H1 (cell line): Measurements from ENCODE around the gene SCUBE2. TPM values are rescaled to one million over a fixed set of nuclear protein-coding genes. Genes with fewer than 3 reads are reported as not detected.

Source experiments
- CTCF ChIA-PET: fragments of 300-600 bp; sonication (Branson Sonifier 250); formaldehyde crosslinking; loops from one replicate; lab custom pipeline; 2021; ENCODE audit not compliant: partially characterized antibody; lab: Charles Lee
- POLR2A ChIA-PET: fragments of 300-600 bp; sonication (Branson Sonifier 250); formaldehyde crosslinking; loops from one replicate; lab custom pipeline; 2021; ENCODE audit warnings: inconsistent platforms; ENCODE audit not compliant: partially characterized antibody; lab: Charles Lee
- DNase-seq, 2 experiments: peaks; one replicate each; pipeline versions ENCODE4 v3.0.0 to v3.0.0-alpha.2; 2010 to 2022; ENCODE audit warnings: low spot score in 2 of 2, low read depth in 1 of 2, mixed read lengths in 1 of 2
- FAIRE-seq: peaks from 2 replicates; lab custom pipeline; 2011; peaks lifted over from hg19 to GRCh38; lab: Jason Lieb, UNC
- H2AFZ ChIP-seq: 2 replicates; pipeline ENCODE4 v1.8.1; 2012; ENCODE audit warnings: low read length, inconsistent platforms
- H2AK5ac ChIP-seq: 2 replicates; pipeline ENCODE4 v1.6.1; 2013; ENCODE audit warnings: low read depth, low read length
- H2BK120ac ChIP-seq: replicated peaks from 2 replicates; pipeline ENCODE3; 2013; ENCODE audit warnings: low read depth, low read length, inconsistent platforms
- H2BK12ac ChIP-seq: 2 replicates; pipeline ENCODE4 v1.6.1; 2013; ENCODE audit warnings: low read depth, low read length
- H2BK15ac ChIP-seq: 2 replicates; pipeline ENCODE4 v1.6.1; 2013; ENCODE audit warnings: low read length
- H2BK20ac ChIP-seq: 2 replicates; pipeline ENCODE4 v1.6.1; 2013; ENCODE audit warnings: low read length
- H2BK5ac ChIP-seq: 2 replicates; pipeline ENCODE4 v1.6.1; 2013; ENCODE audit warnings: low read depth, low read length
- H3K14ac ChIP-seq: 2 replicates; pipeline ENCODE4 v1.6.1; 2013; ENCODE audit warnings: inconsistent platforms; ENCODE audit not compliant: insufficient read length
- H3K18ac ChIP-seq: 2 replicates; pipeline ENCODE4 v1.6.1; 2013; ENCODE audit warnings: low read length; ENCODE audit errors: extremely low read depth
- H3K23ac ChIP-seq: 2 replicates; pipeline ENCODE4 v1.6.1; 2013; ENCODE audit warnings: inconsistent platforms; ENCODE audit not compliant: insufficient read length
- H3K23me2 ChIP-seq: 2 replicates; pipeline ENCODE4 v1.6.1; 2013; ENCODE audit warnings: low read depth, low read length
- H3K27ac ChIP-seq: 2 replicates; pipeline ENCODE4 v1.6.1; 2011; ENCODE audit warnings: low read depth, low read length, inconsistent platforms
- H3K27me3 ChIP-seq, 4 experiments: replicated peaks in 1 of 4; 1 replicate in 1 of 4; 2 replicates in 3 of 4; pipeline versions ENCODE4 v1.6.1 to v1.8.1; 2011 to 2013; ENCODE audit warnings: low read length in 3 of 4, mild to moderate bottlenecking in 3 of 4, inconsistent platforms in 2 of 4, mixed read lengths in 2 of 4, moderate library complexity in 1 of 4; ENCODE audit not compliant: control insufficient read depth in 3 of 4, insufficient read depth in 3 of 4; ENCODE audit errors: extremely low read depth in 1 of 4
- H3K36me3 ChIP-seq, 4 experiments: 2 replicates each; pipeline versions ENCODE4 v1.6.1 to v1.8.1; 2011 to 2013; ENCODE audit warnings: mild to moderate bottlenecking in 4 of 4, low read length in 3 of 4, moderate library complexity in 2 of 4, control low read depth in 1 of 4, inconsistent platforms in 1 of 4; ENCODE audit not compliant: insufficient read depth in 4 of 4, control insufficient read depth in 2 of 4
- H3K4ac ChIP-seq: replicated peaks from 2 replicates; pipeline ENCODE3; 2013; ENCODE audit warnings: low read length, low read depth, mixed read lengths, inconsistent platforms; ENCODE audit not compliant: insufficient read length
- H3K4me1 ChIP-seq, 4 experiments: replicated peaks in 1 of 4; 1 replicate in 1 of 4; 2 replicates in 3 of 4; pipeline versions ENCODE4 v1.6.1 to v1.8.1; 2011 to 2013; ENCODE audit warnings: low read length in 3 of 4, inconsistent platforms in 2 of 4, mixed read lengths in 1 of 4; ENCODE audit not compliant: insufficient read depth in 4 of 4, control insufficient read depth in 3 of 4
- H3K4me2 ChIP-seq, 2 experiments: 2 replicates each; pipeline versions ENCODE4 v1.6.1 to v1.8.1; 2011 to 2013; ENCODE audit warnings: low read depth in 2 of 2, low read length in 2 of 2, control low read depth in 1 of 2, inconsistent platforms in 1 of 2, mild to moderate bottlenecking in 1 of 2; ENCODE audit not compliant: insufficient read depth in 1 of 2
- H3K4me3 ChIP-seq, 4 experiments: fragments of 200-600, 300-600 bp in 1 of 4; sonication (generic), shearing (Covaris generic), sonication (Bioruptor Twin) in 1 of 4; 2 replicates each; pipeline versions ENCODE4 v1.5.1 to v1.8.1; 2011 to 2016; ENCODE audit warnings: low read length in 4 of 4, low read depth in 3 of 4, control low read depth in 2 of 4, inconsistent platforms in 2 of 4, mild to moderate bottlenecking in 2 of 4, mixed read lengths in 1 of 4, moderate library complexity in 1 of 4; ENCODE audit not compliant: insufficient read depth in 2 of 4; ENCODE audit errors: extremely low read depth in 1 of 4
- H3K56ac ChIP-seq: replicated peaks from 2 replicates; pipeline ENCODE3; 2013; ENCODE audit warnings: low read depth, mild to moderate bottlenecking, mixed read lengths, low read length, inconsistent platforms; ENCODE audit not compliant: insufficient read length
- H3K79me1 ChIP-seq: 2 replicates; pipeline ENCODE4 v1.6.1; 2013; ENCODE audit warnings: low read depth, low read length, control low read depth
- H3K79me2 ChIP-seq, 2 experiments: 2 replicates each; pipeline versions ENCODE4 v1.6.1 to v1.8.1; 2012 to 2013; ENCODE audit warnings: low read length in 2 of 2, mild to moderate bottlenecking in 2 of 2, inconsistent platforms in 1 of 2; ENCODE audit not compliant: insufficient read depth in 2 of 2, control insufficient read depth in 1 of 2
- H3K9ac ChIP-seq, 4 experiments: replicated peaks in 1 of 4; 1 replicate in 1 of 4; 2 replicates in 3 of 4; pipeline versions ENCODE4 v1.6.1 to v1.8.1; 2011 to 2013; ENCODE audit warnings: low read depth in 3 of 4, low read length in 3 of 4, control low read depth in 2 of 4, mild to moderate bottlenecking in 2 of 4, moderate library complexity in 2 of 4, inconsistent platforms in 1 of 4; ENCODE audit errors: extremely low read depth in 1 of 4
- H3K9me3 ChIP-seq, 2 experiments: 2 replicates each; pipeline versions ENCODE4 v1.6.1 to v1.8.1; 2012 to 2013; ENCODE audit warnings: mild to moderate bottlenecking in 2 of 2, moderate library complexity in 2 of 2, control low read depth in 1 of 2, inconsistent platforms in 1 of 2, low read depth in 1 of 2, low read length in 1 of 2, mixed read lengths in 1 of 2; ENCODE audit not compliant: insufficient read depth in 2 of 2
- H4K20me1 ChIP-seq, 2 experiments: replicated peaks in 1 of 2; 2 replicates each; pipeline versions ENCODE3 to v1.8.1; 2011 to 2013; ENCODE audit warnings: inconsistent platforms in 2 of 2, low read length in 2 of 2, mild to moderate bottlenecking in 1 of 2; ENCODE audit not compliant: insufficient read depth in 2 of 2, control insufficient read depth in 1 of 2
- H4K5ac ChIP-seq: 2 replicates; pipeline ENCODE4 v1.6.1; 2013; ENCODE audit warnings: low read length, low read depth, mixed read lengths, inconsistent platforms; ENCODE audit not compliant: insufficient read length
- H4K8ac ChIP-seq: 2 replicates; pipeline ENCODE4 v1.8.0; 2013; ENCODE audit warnings: mild to moderate bottlenecking, moderate library complexity, low read length, inconsistent platforms; ENCODE audit not compliant: insufficient read depth; ENCODE audit errors: extremely low read depth
- H4K91ac ChIP-seq: replicated peaks from 2 replicates; pipeline ENCODE3; 2013; ENCODE audit warnings: low read length, mixed read lengths, inconsistent platforms; ENCODE audit not compliant: insufficient read length
- NRF1 ChIP-seq: IDR thresholded peaks from 2 replicates; pipeline ENCODE4 v1.6.1; 2011; ENCODE audit warnings: mild to moderate bottlenecking, low read depth, low read length, improper control_type of control experiment
- POLR2A ChIP-seq, 2 experiments: IDR thresholded peaks; 1 replicate in 1 of 2; 2 replicates in 1 of 2; pipeline ENCODE4 v1.6.1; 2011; ENCODE audit warnings: low read depth in 2 of 2, low read length in 2 of 2, mild to moderate bottlenecking in 2 of 2; ENCODE audit errors: control extremely low read depth in 1 of 2
- SRF ChIP-seq: IDR thresholded peaks from 2 replicates; pipeline ENCODE4 v1.6.1; 2011; ENCODE audit warnings: mild to moderate bottlenecking, low read depth, low read length, moderate library complexity
- WGBS, 2 experiments: shearing (Covaris generic) in 1 of 2; methylation state at CpG; one replicate each; pipeline versions ENCODE4 v1.1.6 to v1.1.7; 2013 to 2015; ENCODE audit warnings: low lambda C conversion rate in 2 of 2, mixed read lengths in 2 of 2, inconsistent platforms in 1 of 2, low coverage in 1 of 2, missing lambda C conversion rate in 1 of 2; ENCODE audit not compliant: insufficient replicate concordance in 2 of 2, insufficient coverage in 1 of 2, insufficient read length in 1 of 2; ENCODE audit errors: extremely low coverage in 1 of 2, missing lambda C conversion rate in 1 of 2; 5-methylcytosine and 5-hydroxymethylcytosine counted together
- polyA plus RNA-seq, 7 experiments: library from polyadenylated mRNA; depleted of rRNA in 3 of 7; stranded (reverse) in 5 of 7; unstranded in 2 of 7; fragments of >200 nt in 5 of 7; fragments of 200-250 nt in 2 of 7; gene quantifications; 1 replicate in 5 of 7; 2 replicates in 1 of 7; 4 replicates in 1 of 7; pipeline versions ENCODE4 v1.2.1 to v1.2.3, GENCODE V29; 2011 to 2013; ENCODE audit warnings: missing spikeins in 2 of 7, mixed read lengths in 2 of 7
- total RNA-seq: library from RNA; stranded (reverse); fragmentation: NEBNext Ultra II Directional; extraction: Animal tissue kit (Norgen Biotek cat#: 25700); gene quantifications from 2 replicates; pipeline ENCODE4 v1.2.1, GENCODE V29; 2021

SCUBE2 gene
- total and polyA plus RNA-seq, 2 of the 8 experiments (the other 6 are each of a cell fraction or from before 2014, with no cell fraction given) = 0.29 to 1.2 TPM

DNA sequence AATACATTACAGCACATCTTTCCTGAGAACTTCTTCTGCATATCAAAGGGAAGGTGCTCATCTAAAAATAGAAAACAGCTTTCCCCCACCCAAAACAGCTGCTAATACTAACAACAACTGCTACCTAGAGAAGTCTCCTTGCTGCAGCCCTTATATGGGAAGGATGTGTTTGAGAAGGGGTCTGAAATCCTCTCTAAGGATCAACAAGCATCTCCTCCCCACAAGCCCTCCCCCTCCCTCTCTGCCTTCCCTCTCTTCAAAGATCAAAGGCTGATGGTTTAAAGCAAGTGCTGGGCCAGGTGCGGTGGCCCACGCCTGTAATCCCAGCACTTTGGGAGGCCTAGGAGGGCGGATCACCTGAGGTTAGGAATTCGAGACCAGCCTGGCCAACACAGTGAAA is 33.5 kb downstream of the SCUBE2 start:
- H3K27me3 ChIP-seq = no peaks in the 10 kb centered on the region
- H3K4me3 ChIP-seq = no peak overlapping the region
- H3K4me2 ChIP-seq = no peak overlapping the region; a peak in 1 of 4 replicates
- no peak overlapping the region for H2BK5ac ChIP-seq
- H3K23ac ChIP-seq = no peak overlapping the region
- no peak overlapping the region for H2AFZ ChIP-seq
- H4K8ac ChIP-seq = no peak overlapping the region
- H2AK5ac ChIP-seq = no peak overlapping the region
- no peak overlapping the region for H2BK15ac ChIP-seq
- H2BK12ac ChIP-seq = no peak overlapping the region
- FAIRE-seq (no peak), DNase-seq (peak in 1 of 2 experiments; percentile 39)
- no peaks in the 10 kb centered on the region for H4K20me1 ChIP-seq
- H3K27ac ChIP-seq = no peak overlapping the region
- no peak overlapping the region for H3K9ac ChIP-seq
- no peak overlapping the region for H2BK20ac ChIP-seq
- no peak overlapping the region for H2BK120ac ChIP-seq
- H3K18ac ChIP-seq = no peak overlapping the region
- no peaks in the 10 kb centered on the region for H3K36me3 ChIP-seq
- ChIA-PET POLR2A (no interaction called here), CTCF (interaction anchor here (1.6 to 11.7 kb wide), 3 partner anchors 11 to 29 kb away, joined by 4 to 137 read pairs (median 53); no protein-coding TSS in a partner anchor)
- H3K14ac ChIP-seq = no peak overlapping the region
- no peaks in the 10 kb centered on the region for H3K23me2 ChIP-seq
- H3K79me2 ChIP-seq = no peaks in the 10 kb centered on the region
- no peak overlapping the region for H4K91ac ChIP-seq
- 83% methylated on average over 4 of the region's 4 CpGs; no CpG with 5 or more reads in 1 of the 2 experiments for WGBS, 2 experiments
- no peak overlapping the region for H3K4ac ChIP-seq
- no peaks in the 10 kb centered on the region for H3K79me1 ChIP-seq
- no peak overlapping the region for H4K5ac ChIP-seq
- no peak overlapping the region for H3K56ac ChIP-seq
- no peaks in the 10 kb centered on the region for H3K9me3 ChIP-seq
- TF ChIP-seq SRF = peak; percentile 75
- no peak for TF ChIP-seq POLR2A (IDR thresholded peaks at IDR 0.05; ENCODE audit: control extremely low read depth in 1 of 2, low read depth in 2 of 2, low read length in 2 of 2)
- no peak for TF ChIP-seq NRF1
- TF ChIP-seq, all 59 proteins: peak for 1
- no peaks in the 10 kb centered on the region for H3K4me1 ChIP-seq
